GM18867 (cell line): ENCODE data around the gene BANF2.
"Not testable (repeated sequence)": the region's sequence is repeated elsewhere in the genome, so short reads cannot be mapped to it uniquely, and the experiment has no call there.

Experiments used
- ATAC-seq: cut with Tn5 transposase; IDR thresholded peaks from one replicate; pipeline ENCODE4 v1.9.1; 2021; ENCODE audit warnings: mild to moderate bottlenecking, moderate library complexity; ENCODE audit not compliant: unreplicated experiment

Gene BANF2

GRCh38 chr20:17682103-17682888 is 17.5 kb upstream of the BANF2 start, which contains the start of gene RRBP1:
Gene RRBP1 (minus strand): TSS chr20:17682242. CDS start chr20:17660507, 21,735 bp downstream.
- ATAC-seq: peak; percentile 87

- ATAC-seq: no peak
These were observed 16.9 kb upstream of the BANF2 start for GRCh38 chr20:17682889-17683198.

GRCh38 chr20:17683218-17684076 is 16.3 kb upstream of the BANF2 start:
- ATAC-seq: no peak

GRCh38 chr20:17684077-17684888 is 15.5 kb upstream of the BANF2 start:
- ATAC-seq: no peak

GRCh38 chr20:17685168-17685567 is 14.6 kb upstream of the BANF2 start:
- no peak for ATAC-seq

GRCh38 chr20:17687800-17688199 is 12.0 kb upstream of the BANF2 start:
- ATAC-seq: no peak

GRCh38 chr20:17688965-17689364 is 10.8 kb upstream of the BANF2 start:
- ATAC-seq: no peak

GRCh38 chr20:17690144-17690543 is 9.6 kb upstream of the BANF2 start:
- no peak for ATAC-seq

- ATAC-seq: no peak
These were observed 8.0 kb upstream of the BANF2 start for GRCh38 chr20:17691758-17692157.

- ATAC-seq: no peak
These were observed 6.2 kb upstream of the BANF2 start for GRCh38 chr20:17693444-17694001.

GRCh38 chr20:17694767-17695166 is 5.0 kb upstream of the BANF2 start:
- ATAC-seq: no peak

- no peak for ATAC-seq
These were observed 3.5 kb upstream of the BANF2 start for GRCh38 chr20:17696287-17696686.

GRCh38 chr20:17697171-17697570 is 2.6 kb upstream of the BANF2 start:
- ATAC-seq: no peak

- no peak for ATAC-seq
These were observed 1.4 kb upstream of the BANF2 start for GRCh38 chr20:17698384-17698783.

GRCh38 chr20:17700637-17701036 is 871 bp downstream of the BANF2 start:
- ATAC-seq: no peak

- no peak for ATAC-seq
These were observed 2.1 kb downstream of the BANF2 start for GRCh38 chr20:17701826-17702225.

- no peak for ATAC-seq
These were observed 5.0 kb downstream of the BANF2 start for GRCh38 chr20:17704589-17705317.

GRCh38 chr20:17705916-17706315 is 6.2 kb downstream of the BANF2 start:
- ATAC-seq: no peak

- ATAC-seq: no peak
These were observed 6.9 kb downstream of the BANF2 start for GRCh38 chr20:17706632-17707031.

GRCh38 chr20:17707951-17708350 is 8.2 kb downstream of the BANF2 start:
- not testable (repeated sequence) for ATAC-seq
